B cell (primary cell): ENCODE measurements around the gene PEX11B. TPM values are rescaled to one million over a fixed set of nuclear protein-coding genes. Genes with fewer than 3 reads are reported as not detected.

Source experiments
- ATAC-seq: fragments of 200-7000 bp; cut with Tn5 transposase; one replicate; pipeline ENCODE4 v1.10.0; 2021; ENCODE audit warnings: low read depth, mild to moderate bottlenecking, moderate number of reproducible peaks, moderate library complexity
- CTCF ChIA-PET: fragments of 350-600 bp; sonication (Branson Sonifier 250); formaldehyde crosslinking; loops from one replicate; lab custom pipeline; 2021; ENCODE audit warnings: antibody characterized with exemption, inconsistent platforms; lab: Charles Lee
- POLR2A ChIA-PET: fragments of 350-600 bp; sonication (Branson Sonifier 250); formaldehyde crosslinking; loops from one replicate; lab custom pipeline; 2021; ENCODE audit warnings: antibody characterized with exemption; lab: Charles Lee
- DNase-seq: peaks from one replicate; pipeline ENCODE4 v3.0.0; 2013
- H2AFZ ChIP-seq: 2 replicates; pipeline ENCODE4 v1.6.1; 2012; ENCODE audit warnings: mild to moderate bottlenecking, low read depth, low read length; ENCODE audit not compliant: insufficient read depth, poor library complexity, severe bottlenecking
- H3K27ac ChIP-seq, 2 donors: 1 replicate in 1 of 2; 2 replicates in 1 of 2; pipeline ENCODE4 v1.5.1; 2012 to 2013; ENCODE audit warnings: low read length in 2 of 2, mild to moderate bottlenecking in 2 of 2, moderate library complexity in 1 of 2
- H3K27me3 ChIP-seq, 4 experiments: fragments of 200-600 bp in 1 of 4; sonication (generic) in 1 of 4; replicated peaks in 1 of 4; 1 replicate in 2 of 4; 2 replicates in 2 of 4; pipeline versions ENCODE4 v1.6.1 to v1.7.0; 2013 to 2016; ENCODE audit warnings: low read length in 3 of 4, mild to moderate bottlenecking in 2 of 4, mixed read lengths in 1 of 4, moderate library complexity in 1 of 4; ENCODE audit not compliant: insufficient read depth in 4 of 4, control insufficient read depth in 3 of 4; ENCODE audit errors: control extremely low read depth in 1 of 4
- H3K36me3 ChIP-seq, 2 experiments: replicated peaks in 1 of 2; 1 replicate in 1 of 2; 2 replicates in 1 of 2; pipeline versions ENCODE4 v1.6.1 to v1.7.1; 2013; ENCODE audit warnings: low read length in 1 of 2; ENCODE audit not compliant: insufficient read depth in 2 of 2, control insufficient read depth in 1 of 2; ENCODE audit errors: control extremely low read depth in 1 of 2, extremely low read depth in 1 of 2
- H3K4me1 ChIP-seq, 2 donors: fragments of 200-600 bp in 1 of 2; sonication (generic) in 1 of 2; 1 replicate in 1 of 2; 2 replicates in 1 of 2; pipeline versions ENCODE4 v1.5.1 to v1.6.1; 2013 to 2017; ENCODE audit warnings: low read length in 2 of 2; ENCODE audit not compliant: control insufficient read depth in 2 of 2, insufficient read depth in 2 of 2
- H3K4me2 ChIP-seq: replicated peaks from 2 replicates; pipeline ENCODE3; 2012; ENCODE audit warnings: mild to moderate bottlenecking, low read depth, low read length; ENCODE audit not compliant: poor library complexity, severe bottlenecking
- H3K4me3 ChIP-seq, 5 experiments: fragments of 200-600 bp in 1 of 5; sonication (generic) in 1 of 5; 1 replicate in 3 of 5; 2 replicates in 2 of 5; pipeline versions ENCODE4 v1.5.1 to v1.7.0; 2011 to 2016; ENCODE audit warnings: low read length in 4 of 5, mild to moderate bottlenecking in 4 of 5, low read depth in 2 of 5, control low read depth in 1 of 5, moderate library complexity in 1 of 5; ENCODE audit not compliant: insufficient read depth in 1 of 5; ENCODE audit errors: control extremely low read depth in 1 of 5, extremely low read depth in 1 of 5
- H3K79me2 ChIP-seq: fragments of 200-600 bp; sonication (generic); one replicate; pipeline ENCODE4 v1.6.0; 2016; ENCODE audit warnings: low read length; ENCODE audit not compliant: control insufficient read depth, insufficient read depth
- H3K9ac ChIP-seq: fragments of 200-600 bp; sonication (generic); 2 replicates; pipeline ENCODE4 v1.6.1; 2017; ENCODE audit warnings: mild to moderate bottlenecking, low read length, moderate library complexity
- H3K9me3 ChIP-seq, 3 donors: one replicate each; pipeline versions ENCODE4 v1.6.1 to v1.7.1; 2013; ENCODE audit warnings: low read length in 2 of 3; ENCODE audit not compliant: control insufficient read depth in 2 of 3, insufficient read depth in 1 of 3; ENCODE audit errors: control extremely low read depth in 1 of 3
- H4K20me1 ChIP-seq: 2 replicates; pipeline ENCODE4 v1.6.0; 2012; ENCODE audit warnings: mild to moderate bottlenecking, low read length; ENCODE audit not compliant: insufficient read depth, control insufficient read depth, poor library complexity, severe bottlenecking
- H3K27ac Mint-ChIP-seq: one replicate; pipeline ENCODE4 v1.8.0; 2021; ENCODE audit warnings: mixed read lengths
- H3K27me3 Mint-ChIP-seq: one replicate; pipeline ENCODE4 v1.8.0; 2021; ENCODE audit warnings: mixed read lengths
- H3K4me1 Mint-ChIP-seq: one replicate; pipeline ENCODE4 v1.8.0; 2021; ENCODE audit warnings: mixed read lengths
- H3K4me3 Mint-ChIP-seq: one replicate; pipeline ENCODE4 v1.8.0; 2021; ENCODE audit warnings: mixed read lengths
- H3K9me3 Mint-ChIP-seq: one replicate; pipeline ENCODE4 v1.8.0; 2022; ENCODE audit warnings: mixed read lengths; ENCODE audit not compliant: insufficient read depth
- CTCF ChIP-seq: fragments of 200-600 bp; IDR thresholded peaks from one replicate; pipeline ENCODE4 v1.8.0; 2022; ENCODE audit warnings: antibody characterized with exemption, mild to moderate bottlenecking
- EZH2 ChIP-seq: IDR thresholded peaks from 2 replicates; pipeline ENCODE4 v1.6.1; 2012; ENCODE audit warnings: borderline replicate concordance, low read depth, mild to moderate bottlenecking, moderate library complexity, low read length; ENCODE audit not compliant: insufficient read depth, poor library complexity, severe bottlenecking
- WGBS: methylation state at CpG from one replicate; pipeline ENCODE4 v1.1.5; 2013; ENCODE audit warnings: missing lambda C conversion rate; ENCODE audit not compliant: insufficient coverage; 5-methylcytosine and 5-hydroxymethylcytosine counted together
- intact Hi-C: fragments of 100-400 bp; cut with micrococcal nuclease; formaldehyde crosslinking; loops from one replicate; pipeline ENCODE4 v1.10.0; 2022
- polyA plus RNA-seq: library from polyadenylated mRNA; depleted of rRNA; stranded (reverse); fragments of >200 nt; gene quantifications from 2 replicates; pipeline ENCODE4 v1.2.3, GENCODE V29; 2012
- total RNA-seq, 2 donors: library from RNA; stranded (reverse); fragments of 120-200 nt in 1 of 2; gene quantifications; 1 replicate in 1 of 2; 2 replicates in 1 of 2; pipeline versions ENCODE4 v1.2.3 to v1.2.4, GENCODE V29; 2013 to 2022

PEX11B gene
- total and polyA plus RNA-seq, 2 donors (not counting 1 experiment from before 2014, with no cell fraction given) = 16.5 to 48.1 TPM

- POLR2A ChIA-PET = interaction anchor here (0.6 kb wide), 1 partner anchor 37 kb away, joined by 5 read pairs; no protein-coding TSS in a partner anchor
These were observed 34.4 kb upstream of the PEX11B start for GRCh38 chr1:145952903-145953302.

GRCh38 chr1:145951526-145951925, 33.0 kb upstream of the PEX11B start:
- intact Hi-C loops = no loop called here
- POLR2A ChIA-PET = no interaction called here
- Histone ChIP-seq H3K27ac (no peak overlapping the region), H2AFZ (no peak overlapping the region), H3K4me3 (no peak overlapping the region), H3K27me3 (no peaks in the 10 kb centered on the region), H3K36me3 (peaks cover 1 to 19% of the 10 kb centered on the region in 2 experiments), H3K4me1 (peaks cover 12 to 13% of the 10 kb centered on the region in 2 donors), H4K20me1 (peaks cover 5% of the 10 kb centered on the region), H3K9ac (no peak overlapping the region), H3K4me2 (no peak overlapping the region), H3K79me2 (peaks cover 72% of the 10 kb centered on the region), H3K9me3 (no peaks in the 10 kb centered on the region)
- Mint-ChIP-seq H3K27ac (no peak overlapping the region), H3K4me1 (peaks cover 32% of the 10 kb centered on the region), H3K9me3 (no peaks in the 10 kb centered on the region), H3K4me3 (no peak overlapping the region), H3K27me3 (no peaks in the 10 kb centered on the region)
- WGBS = no CpG with 5 or more reads among the region's 1 CpG
- DNase-seq (no peak), ATAC-seq (no peak)
- TF ChIP-seq EZH2 (no peak), CTCF (no peak)
- CTCF ChIA-PET = interaction anchor here (1.4 kb wide), 1 partner anchor 26 kb away, joined by 3 read pairs; no protein-coding TSS in a partner anchor

More at GRCh38 chr1:145952903-145953302, 34.4 kb upstream of the PEX11B start:
- peaks cover 20 to 21% of the 10 kb centered on the region in 2 donors for H3K4me1 ChIP-seq
- H3K4me3 ChIP-seq = no peak overlapping the region
- DNase-seq = no peak
- H3K4me2 ChIP-seq = no peak overlapping the region
- no peak for ATAC-seq
- peaks cover 86% of the 10 kb centered on the region for H3K79me2 ChIP-seq
- Mint-ChIP-seq H3K27me3 (no peaks in the 10 kb centered on the region), H3K4me1 (peaks cover 42% of the 10 kb centered on the region), H3K4me3 (no peak overlapping the region), H3K9me3 (no peaks in the 10 kb centered on the region), H3K27ac (no peak overlapping the region)
- H3K9ac ChIP-seq = no peak overlapping the region
- intact Hi-C loops = no loop called here
- no peak overlapping the region for H2AFZ ChIP-seq
- TF ChIP-seq CTCF (no peak), EZH2 (no peak)
- no peaks in the 10 kb centered on the region for H3K9me3 ChIP-seq
- CTCF ChIA-PET = interaction anchor here (1.7 kb wide), 1 partner anchor 10 kb away, joined by 5 read pairs; no protein-coding TSS in a partner anchor
- H3K27ac ChIP-seq = no peak overlapping the region
- peaks cover 5% of the 10 kb centered on the region for H4K20me1 ChIP-seq
- peaks cover 1 to 12% of the 10 kb centered on the region in 2 experiments for H3K36me3 ChIP-seq
- H3K27me3 ChIP-seq = no peaks in the 10 kb centered on the region
- 100% methylated on average over 2 of the region's 3 CpGs for WGBS
